GM19035 (cell line): Measurements from ENCODE around the gene SPRR2D.
"Not testable (repeated sequence)": the region's sequence is repeated elsewhere in the genome, so short reads cannot be mapped to it uniquely, and the experiment has no call there.

ENCODE experiments used
- ATAC-seq: cut with Tn5 transposase; IDR thresholded peaks from one replicate; pipeline ENCODE4 v1.9.1; 2021; ENCODE audit not compliant: unreplicated experiment

SPRR2D gene

GRCh38 chr1:153040950-153041631 is at the start of gene SPRR2D:
Gene SPRR2D (minus strand): TSS chr1:153041120. CDS start chr1:153040346, 774 bp downstream.
- no peak for ATAC-seq

GRCh38 chr1:153087652-153088051 is 46.7 kb upstream of the SPRR2D start:
- ATAC-seq = no peak

- no peak for ATAC-seq
Measured at GRCh38 chr1:153081736-153082135, 40.8 kb upstream of the SPRR2D start.

- ATAC-seq = no peak
Measured at GRCh38 chr1:153072806-153073726, 32.1 kb upstream of the SPRR2D start.

GRCh38 chr1:153071511-153071910 is 30.6 kb upstream of the SPRR2D start, which contains the start of gene SPRR2B:
Gene SPRR2B (minus strand): TSS chr1:153071611. CDS start chr1:153070839, 772 bp downstream.
- ATAC-seq = no peak

- no peak for ATAC-seq
Measured at GRCh38 chr1:153070243-153070642, 29.3 kb upstream of the SPRR2D start.

- ATAC-seq = no peak
Measured at GRCh38 chr1:153058826-153059784, 18.2 kb upstream of the SPRR2D start.

GRCh38 chr1:153058154-153058553 is 17.2 kb upstream of the SPRR2D start:
- no peak for ATAC-seq

- no peak for ATAC-seq
Measured at GRCh38 chr1:153057375-153057774, 16.5 kb upstream of the SPRR2D start, which contains the start of gene SPRR2A. Gene SPRR2A (minus strand): TSS chr1:153057512. CDS start chr1:153056735, 777 bp downstream.

- not testable (repeated sequence) for ATAC-seq
Measured at GRCh38 chr1:153056111-153056510, 15.2 kb upstream of the SPRR2D start.

- ATAC-seq = no peak
Measured at GRCh38 chr1:153049211-153049610, 8.3 kb upstream of the SPRR2D start.

GRCh38 chr1:153035211-153035610 is 5.7 kb downstream of the SPRR2D start:
- ATAC-seq = no peak

- ATAC-seq = no peak
Measured at GRCh38 chr1:153032677-153033308, 8.1 kb downstream of the SPRR2D start.

- ATAC-seq = no peak
Measured at GRCh38 chr1:153032073-153032472, 8.8 kb downstream of the SPRR2D start.

- no peak for ATAC-seq
Measured at GRCh38 chr1:153030895-153031294, 10.0 kb downstream of the SPRR2D start, which contains the start of gene SPRR1B. Gene SPRR1B (plus strand): TSS chr1:153031203. CDS start chr1:153032346, 1,143 bp downstream.

GRCh38 chr1:153028766-153029165 is 12.2 kb downstream of the SPRR2D start:
- no peak for ATAC-seq

GRCh38 chr1:153025797-153026196 is 15.1 kb downstream of the SPRR2D start:
- ATAC-seq = no peak

- no peak for ATAC-seq
Measured at GRCh38 chr1:153024413-153024812, 16.5 kb downstream of the SPRR2D start.

- ATAC-seq = no peak
Measured at GRCh38 chr1:153023109-153023508, 17.8 kb downstream of the SPRR2D start.

- not testable (repeated sequence) for ATAC-seq
Measured at GRCh38 chr1:153022340-153022739, 18.6 kb downstream of the SPRR2D start.
